Measurements from ENCODE around the gene ANO4. TPM values are rescaled to one million over a fixed set of nuclear protein-coding genes. Genes with fewer than 3 reads are reported as not detected.
A peak's percentile ranks its signal among the peaks of the same experiment; 100 is the strongest.

Gene ANO4
- total RNA-seq, 4 donors from 2014 or later = 0.27 to 0.78 (median 0.48) TPM

- no peaks in the 10 kb centered on the region for H3K4me1 ChIP-seq
- WGBS, 2 donors = 45 to 61% methylated on average over 3 of the region's 3 CpGs
- intact Hi-C loops (cut with DNase I) = no loop called here
- no peak for DNase-seq
- TF ChIP-seq POLR2A (IDR thresholded peaks at IDR 0.05) (no peak), CTCF (IDR thresholded peaks at IDR 0.05) (no peak)
- no peak overlapping the region for H3K27ac ChIP-seq
- H3K36me3 ChIP-seq = no peaks in the 10 kb centered on the region
- H3K27me3 ChIP-seq = no peaks in the 10 kb centered on the region
- no peaks in the 10 kb centered on the region for H3K9me3 ChIP-seq
- H3K4me3 ChIP-seq (replicated peaks in 1 of 3) = no peak overlapping the region
Measured at GRCh38 chr12:100824476-100824875, 29.9 kb downstream of the ANO4 start.

GRCh38 chr12:100826323-100826722 is 31.7 kb downstream of the ANO4 start:
- no peak overlapping the region for H3K27ac ChIP-seq
- intact Hi-C loops (cut with DNase I) = no loop called here
- WGBS, 2 donors = 10 to 19% methylated on average over 4 of the region's 4 CpGs

GRCh38 chr12:100827901-100828520 is 33.4 kb downstream of the ANO4 start:
- H3K4me1 ChIP-seq = no peaks in the 10 kb centered on the region
- WGBS, 2 donors = 51 to 52% methylated on average over 4 of the region's 4 CpGs
- H3K27me3 ChIP-seq = no peaks in the 10 kb centered on the region
- intact Hi-C loops (cut with DNase I) = no loop called here
- H3K4me3 ChIP-seq (replicated peaks in 1 of 3) = no peak overlapping the region
- H3K27ac ChIP-seq = no peak overlapping the region
- H3K36me3 ChIP-seq = no peaks in the 10 kb centered on the region
- no peaks in the 10 kb centered on the region for H3K9me3 ChIP-seq
- no peak for DNase-seq
- TF ChIP-seq POLR2A (IDR thresholded peaks at IDR 0.05) (no peak), CTCF (IDR thresholded peaks at IDR 0.05) (peak in 1 of 6 experiments; percentile 25)

More at GRCh38 chr12:100826323-100826722, 31.7 kb downstream of the ANO4 start:
- Histone ChIP-seq H3K36me3 (no peaks in the 10 kb centered on the region), H3K4me3 (replicated peaks in 1 of 3) (no peak overlapping the region), H3K27me3 (no peaks in the 10 kb centered on the region), H3K9me3 (no peaks in the 10 kb centered on the region), H3K4me1 (no peaks in the 10 kb centered on the region)
- DNase-seq = peak; percentile 12 to 53
- TF ChIP-seq POLR2A (IDR thresholded peaks at IDR 0.05) (no peak), CTCF (IDR thresholded peaks at IDR 0.05) (no peak)

GRCh38 chr12:100830003-100830795 is 35.6 kb downstream of the ANO4 start:
- TF ChIP-seq CTCF (IDR thresholded peaks at IDR 0.05) = no peak
- TF ChIP-seq POLR2A (IDR thresholded peaks at IDR 0.05) = no peak
- no peaks in the 10 kb centered on the region for H3K27me3 ChIP-seq
- no peak overlapping the region for H3K27ac ChIP-seq
- H3K36me3 ChIP-seq = no peaks in the 10 kb centered on the region
- intact Hi-C loops (cut with DNase I) = no loop called here
- no peaks in the 10 kb centered on the region for H3K4me1 ChIP-seq
- H3K9me3 ChIP-seq = no peaks in the 10 kb centered on the region
- no peak for DNase-seq
- WGBS, 2 donors = 76% methylated on average over 6 of the region's 6 CpGs
- H3K4me3 ChIP-seq (replicated peaks in 1 of 3) = no peak overlapping the region

DNA sequence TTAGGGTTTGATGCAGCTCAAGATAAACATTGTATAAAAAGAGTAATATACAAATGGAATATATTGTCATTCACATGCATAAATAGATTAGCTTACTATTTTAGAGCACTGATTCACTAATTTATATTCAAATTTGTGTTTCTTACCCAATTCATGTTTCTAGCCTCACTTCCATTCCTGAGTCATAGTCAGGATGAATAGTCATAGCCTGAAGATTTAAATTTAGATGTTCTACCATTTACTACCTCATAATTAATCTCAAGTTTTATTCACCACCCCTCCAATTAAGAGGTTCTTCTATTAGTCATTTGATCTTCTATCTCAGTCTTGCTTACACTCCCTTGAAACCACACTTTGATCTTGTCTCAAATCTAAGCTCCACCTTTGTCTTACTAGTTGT is 38.7 kb downstream of the ANO4 start:
- TF ChIP-seq CTCF (IDR thresholded peaks at IDR 0.05) = no peak
- TF ChIP-seq POLR2A (IDR thresholded peaks at IDR 0.05) = no peak
- Histone ChIP-seq H3K27ac (no peak overlapping the region), H3K4me1 (no peaks in the 10 kb centered on the region), H3K9me3 (no peaks in the 10 kb centered on the region), H3K36me3 (no peaks in the 10 kb centered on the region), H3K27me3 (no peaks in the 10 kb centered on the region), H3K4me3 (replicated peaks in 1 of 3) (no peak overlapping the region)
- intact Hi-C loops (cut with DNase I) = no loop called here
- DNase-seq = no peak
